ENCODE measurements around the gene LTB4R.

The LTB4R gene

DNA sequence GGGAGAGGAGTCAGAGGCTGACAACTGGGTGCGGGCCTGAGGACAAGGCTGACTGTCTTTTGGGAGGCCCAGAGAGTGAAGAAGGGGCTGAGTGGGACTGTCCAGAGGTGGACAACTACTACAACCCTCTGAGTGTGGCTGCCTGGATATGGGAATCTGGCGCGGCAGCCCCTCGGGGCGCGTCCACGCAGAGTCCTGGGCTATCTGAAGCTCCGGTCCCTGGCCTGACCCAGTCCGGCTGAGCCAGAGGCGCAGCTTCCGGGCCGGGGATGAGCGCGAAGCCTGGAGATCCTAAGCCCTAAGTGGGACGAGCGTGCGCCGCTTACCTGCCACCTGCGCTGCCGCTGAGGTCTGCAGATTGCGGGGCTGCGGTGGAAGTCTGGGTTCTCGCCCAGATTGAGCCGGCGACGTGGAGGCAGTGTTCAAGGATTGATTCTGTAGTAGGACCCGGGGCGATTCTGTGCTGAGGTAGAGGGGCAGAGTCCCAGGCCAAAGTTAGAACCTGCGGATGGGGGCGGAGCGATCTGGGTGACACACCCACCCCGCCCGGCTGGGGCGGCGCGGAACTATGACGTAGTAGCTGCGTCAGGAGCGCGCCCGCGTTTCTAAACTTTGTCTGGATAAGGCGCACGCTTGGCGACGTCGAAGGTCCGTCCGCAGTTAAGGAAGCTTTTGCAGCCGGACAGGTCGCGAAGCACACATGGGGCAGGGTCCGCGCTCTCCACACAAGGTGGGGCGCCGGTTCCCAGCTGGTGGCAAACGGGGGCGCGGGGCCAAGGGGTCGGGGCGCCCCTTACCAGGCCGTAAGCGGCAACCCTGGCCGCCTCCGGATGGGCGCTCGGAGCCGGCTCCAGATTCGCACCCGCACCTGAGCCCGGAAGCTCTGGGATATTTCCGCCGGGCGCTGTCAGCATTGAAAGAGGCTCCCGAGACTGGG lies 11.8 kb upstream of the LTB4R start, which contains the start of the genes DHRS1 and NOP9:
DHRS1 (minus strand) TSS at position 526 of the 937 bp plus-strand sequence. CDS start 674 bp downstream, outside the sequence.
NOP9 (plus strand) TSS at position 596 of the 937 bp plus-strand sequence; CDS start at position 701, 105 bp downstream.
- DNase-seq (ENCODE audit: insufficient read length, low spot score) (peak; percentile 81), FAIRE-seq (no peak)

DNA sequence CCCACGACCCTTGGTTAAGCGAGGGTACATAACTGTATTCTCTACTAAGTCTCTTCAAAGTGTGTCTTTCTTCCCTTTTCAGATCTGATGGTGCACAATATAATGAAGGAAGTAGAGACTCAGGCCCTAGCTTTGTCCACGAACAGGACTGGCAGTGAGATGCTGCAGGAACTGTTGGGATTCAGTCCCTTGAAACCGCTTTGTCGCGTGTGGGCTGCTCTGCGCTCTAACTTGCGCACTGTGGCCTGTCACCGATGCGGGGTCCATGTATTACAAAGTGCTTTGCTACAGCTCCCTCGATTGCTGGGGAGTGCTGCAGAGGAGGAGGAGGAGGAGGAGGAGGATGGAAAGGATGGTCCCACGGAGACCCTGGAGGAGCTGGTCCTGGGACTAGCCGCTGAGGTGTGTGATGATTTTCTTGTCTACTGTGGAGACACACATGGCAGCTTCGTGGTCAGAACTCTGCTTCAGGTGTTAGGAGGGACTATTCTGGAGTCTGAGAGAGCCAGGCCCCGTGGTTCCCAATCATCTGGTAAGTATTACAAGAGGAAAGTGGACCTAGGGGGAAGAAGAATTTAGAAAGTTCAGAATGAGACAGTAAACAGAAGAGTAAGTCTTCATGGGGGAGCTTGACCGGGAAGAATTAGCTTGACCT lies 10.8 kb upstream of the LTB4R start:
- DNase-seq (ENCODE audit: insufficient read length, low spot score) (no peak), FAIRE-seq (no peak)

DNA sequence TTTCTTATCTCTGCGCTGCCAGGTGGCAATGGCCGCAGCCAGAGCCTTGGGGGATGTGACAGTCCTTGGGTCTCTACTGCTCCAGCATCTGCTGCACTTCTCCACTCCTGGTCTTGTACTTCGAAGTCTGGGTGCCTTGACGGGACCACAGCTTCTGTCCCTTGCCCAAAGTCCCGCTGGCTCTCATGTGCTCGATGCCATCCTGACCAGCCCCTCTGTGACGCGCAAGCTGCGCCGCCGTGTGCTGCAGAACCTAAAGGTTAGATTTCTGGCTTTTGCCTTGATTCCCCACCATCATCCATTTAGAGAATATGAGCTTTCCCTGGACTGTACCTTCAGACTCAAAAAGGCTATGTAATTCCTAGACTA lies 7.3 kb upstream of the LTB4R start:
- no peak for DNase-seq (ENCODE audit: insufficient read length, low spot score)
- FAIRE-seq = no peak

DNA sequence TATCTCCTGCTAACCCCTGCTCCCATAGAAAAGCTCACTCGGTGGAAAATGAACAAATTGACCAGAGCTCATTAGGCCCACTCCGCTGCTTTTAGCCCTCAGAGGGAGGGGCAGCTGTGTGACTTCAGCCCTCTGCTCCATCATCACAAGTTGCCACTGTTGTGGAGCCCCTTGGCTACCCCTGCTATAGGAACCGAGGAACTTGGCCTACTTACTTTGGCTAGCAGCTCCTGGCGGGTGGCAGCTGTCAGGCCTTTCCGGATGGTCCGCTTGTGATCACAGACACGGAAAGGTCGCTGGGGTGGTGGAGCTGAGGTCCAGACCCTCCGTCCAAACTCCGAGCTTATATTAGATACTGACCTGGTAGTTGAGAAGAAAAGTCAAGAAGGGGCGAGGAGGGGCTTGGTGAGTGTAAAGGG lies 4.1 kb upstream of the LTB4R start:
- DNase-seq (ENCODE audit: insufficient read length, low spot score) (no peak), FAIRE-seq (no peak)

GRCh38 chr14:24307575-24308341 lies 3.5 kb upstream of the LTB4R start, which contains the start of gene CIDEB:
TSS of gene CIDEB (minus strand) at chr14:24307977. CDS start at chr14:24307858, 119 bp downstream.
- FAIRE-seq (no peak), DNase-seq (ENCODE audit: insufficient read length, low spot score) (peak; percentile 62)

DNA sequence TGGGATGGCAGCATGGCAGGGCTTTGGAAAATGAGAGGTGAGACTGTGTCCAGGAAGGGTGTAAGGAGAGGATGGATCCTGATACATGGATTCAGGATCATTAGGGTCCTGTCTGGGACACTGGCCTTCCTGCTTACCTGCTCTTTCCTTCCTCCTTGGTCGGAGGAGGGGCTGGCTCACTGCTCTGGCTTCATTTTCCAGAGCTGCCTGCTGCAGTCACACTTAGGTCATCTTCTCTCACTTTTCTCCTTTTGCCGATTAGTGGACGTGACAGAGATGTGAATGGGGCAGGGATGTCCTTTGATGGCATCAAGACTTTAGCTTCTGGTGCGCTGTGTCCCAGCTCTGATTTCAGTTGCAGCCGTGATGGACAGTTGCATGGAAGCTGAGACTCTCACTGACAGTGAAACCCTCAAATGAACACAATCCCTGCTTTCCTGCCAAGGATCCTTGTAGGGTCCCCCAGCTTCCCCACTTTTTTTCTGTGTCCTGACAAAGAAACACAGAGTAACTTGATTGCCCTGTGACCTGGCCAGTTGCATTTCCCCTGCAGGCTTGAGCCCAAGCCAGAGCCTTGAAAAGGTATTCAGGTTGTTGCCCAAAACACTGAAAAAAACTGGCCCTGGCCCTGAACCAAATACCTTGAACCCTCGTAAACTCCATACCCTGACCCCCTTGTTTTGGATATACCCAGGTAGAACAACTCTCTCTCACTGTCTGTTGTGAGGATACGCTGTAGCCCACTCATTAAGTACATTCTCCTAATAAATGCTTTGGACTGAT lies 2.8 kb upstream of the LTB4R start:
- DNase-seq (ENCODE audit: insufficient read length, low spot score) = no peak
- FAIRE-seq = no peak

- FAIRE-seq (no peak), DNase-seq (ENCODE audit: insufficient read length, low spot score) (no peak)
Observed at GRCh38 chr14:24309538-24310264, 1.6 kb upstream of the LTB4R start, which contains the start of gene LTB4R2. TSS of gene LTB4R2 (plus strand) at chr14:24310140. CDS start at chr14:24310665, 525 bp downstream.

DNA sequence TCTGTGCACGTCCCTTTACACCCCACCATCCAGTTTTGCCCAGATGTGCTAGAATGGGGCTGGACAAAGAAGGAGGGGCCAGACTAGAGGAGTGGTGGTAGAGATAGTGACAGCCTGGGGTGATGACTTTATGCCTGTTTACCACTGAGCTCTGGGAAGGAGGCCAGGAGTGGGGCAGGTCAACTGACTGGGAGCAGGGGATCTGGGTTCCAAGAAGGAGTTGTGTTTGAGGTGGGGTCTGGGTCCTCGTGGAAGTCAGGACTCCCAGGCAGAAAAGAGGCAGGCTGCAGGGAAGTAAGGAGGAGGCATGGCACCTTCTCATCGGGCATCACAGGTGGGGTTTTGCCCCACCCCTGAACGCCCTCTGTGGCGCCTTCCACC lies 1.0 kb upstream of the LTB4R start:
- no peak for FAIRE-seq
- no peak for DNase-seq (ENCODE audit: insufficient read length, low spot score)

- DNase-seq (ENCODE audit: insufficient read length, low spot score) (no peak), FAIRE-seq (no peak)
Observed at GRCh38 chr14:24311837-24312615, 724 bp downstream of the LTB4R start.

GRCh38 chr14:24312736-24313507 lies 1.6 kb downstream of the LTB4R start:
- DNase-seq (ENCODE audit: insufficient read length, low spot score) = no peak
- no peak for FAIRE-seq

GRCh38 chr14:24313913-24314312 lies 2.6 kb downstream of the LTB4R start:
- no peak for FAIRE-seq

GRCh38 chr14:24314377-24315193 lies 3.3 kb downstream of the LTB4R start:
- DNase-seq (ENCODE audit: insufficient read length, low spot score) = no peak
- no peak for FAIRE-seq

More at GRCh38 chr14:24313913-24314312, 2.6 kb downstream of the LTB4R start:
- no peak for DNase-seq (ENCODE audit: insufficient read length, low spot score)

DNA sequence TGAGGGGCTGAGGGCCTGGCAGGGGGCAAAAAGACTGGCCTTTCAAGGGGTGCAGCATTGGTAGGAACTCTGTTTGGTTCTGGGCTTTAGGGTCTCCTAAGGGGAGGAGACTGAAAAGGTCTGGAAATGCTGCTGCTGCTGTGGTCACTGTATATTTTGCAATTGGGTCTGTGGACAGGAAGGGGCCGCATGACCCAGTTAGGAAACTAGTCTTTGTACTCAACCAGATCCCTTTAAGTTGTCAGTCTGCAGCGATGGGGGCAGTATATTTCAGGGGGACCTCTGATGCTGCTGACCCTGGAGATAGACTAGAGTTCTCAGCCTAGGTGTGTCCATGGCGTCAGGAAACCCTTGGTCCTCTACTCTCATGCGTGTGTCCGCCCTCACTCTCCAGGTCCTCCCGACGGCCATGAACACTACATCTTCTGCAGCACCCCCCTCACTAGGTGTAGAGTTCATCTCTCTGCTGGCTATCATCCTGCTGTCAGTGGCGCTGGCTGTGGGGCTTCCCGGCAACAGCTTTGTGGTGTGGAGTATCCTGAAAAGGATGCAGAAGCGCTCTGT lies 4.0 kb downstream of the LTB4R start:
- FAIRE-seq (no peak), DNase-seq (ENCODE audit: insufficient read length, low spot score) (no peak)

- FAIRE-seq (no peak), DNase-seq (ENCODE audit: insufficient read length, low spot score) (no peak)
Observed at GRCh38 chr14:24315807-24316596, 4.7 kb downstream of the LTB4R start.

DNA sequence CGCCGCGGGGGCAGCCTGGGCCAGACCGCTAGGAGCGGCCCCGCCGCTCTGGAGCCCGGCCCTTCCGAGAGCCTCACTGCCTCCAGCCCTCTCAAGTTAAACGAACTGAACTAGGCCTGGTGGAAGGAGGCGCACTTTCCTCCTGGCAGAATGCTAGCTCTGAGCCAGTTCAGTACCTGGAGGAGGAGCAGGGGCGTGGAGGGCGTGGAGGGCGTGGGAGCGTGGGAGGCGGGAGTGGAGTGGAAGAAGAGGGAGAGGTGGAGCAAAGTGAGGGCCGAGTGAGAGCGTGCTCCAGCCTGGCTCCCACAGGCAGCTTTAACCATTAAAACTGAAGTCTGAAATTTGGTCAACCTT lies 5.3 kb downstream of the LTB4R start:
- FAIRE-seq (no peak), DNase-seq (ENCODE audit: insufficient read length, low spot score) (no peak)
